Measurements from ENCODE around the gene SLC7A5.

SLC7A5 gene

DNA sequence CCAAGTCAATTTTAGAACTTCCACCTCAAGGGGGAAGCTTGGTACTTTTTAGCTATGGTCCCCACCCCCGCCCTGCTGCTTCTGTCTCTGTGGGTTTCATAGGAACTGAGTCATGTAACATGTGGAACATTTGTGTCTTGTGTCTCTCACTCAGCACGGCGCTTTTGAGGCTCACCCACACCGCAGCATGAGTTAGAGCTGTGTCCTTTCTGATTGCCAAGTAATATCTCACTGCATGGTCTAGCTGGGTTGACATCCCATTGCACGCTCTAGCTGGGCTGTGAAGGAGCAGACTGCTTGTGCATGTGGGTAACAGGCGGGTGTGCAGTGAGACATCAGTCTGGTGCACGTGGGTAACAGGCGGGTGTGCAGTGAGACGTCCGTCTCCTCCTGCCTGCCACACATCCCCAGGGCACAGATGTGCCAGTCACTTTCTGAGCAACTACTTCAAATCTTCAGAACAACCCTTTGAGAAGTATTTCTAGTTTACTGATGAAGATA lies 26.4 kb upstream of the SLC7A5 start:
- TF ChIP-seq POLR2AphosphoS5 (IDR thresholded peaks at IDR 0.05; ENCODE audit: low read depth, low read length) (no peak), TAF1 (IDR thresholded peaks at IDR 0.05; ENCODE audit: borderline replicate concordance, insufficient read depth, low read length) (no peak), SIN3A (IDR thresholded peaks at IDR 0.05; ENCODE audit: borderline replicate concordance, insufficient read depth, low read length) (no peak), FOXP2 (optimal IDR thresholded peaks at IDR 0.05; ENCODE audit: borderline replicate concordance, extremely low read depth, extremely low read length, insufficient read depth) (no peak)
- TF ChIP-seq, protein P1, sequence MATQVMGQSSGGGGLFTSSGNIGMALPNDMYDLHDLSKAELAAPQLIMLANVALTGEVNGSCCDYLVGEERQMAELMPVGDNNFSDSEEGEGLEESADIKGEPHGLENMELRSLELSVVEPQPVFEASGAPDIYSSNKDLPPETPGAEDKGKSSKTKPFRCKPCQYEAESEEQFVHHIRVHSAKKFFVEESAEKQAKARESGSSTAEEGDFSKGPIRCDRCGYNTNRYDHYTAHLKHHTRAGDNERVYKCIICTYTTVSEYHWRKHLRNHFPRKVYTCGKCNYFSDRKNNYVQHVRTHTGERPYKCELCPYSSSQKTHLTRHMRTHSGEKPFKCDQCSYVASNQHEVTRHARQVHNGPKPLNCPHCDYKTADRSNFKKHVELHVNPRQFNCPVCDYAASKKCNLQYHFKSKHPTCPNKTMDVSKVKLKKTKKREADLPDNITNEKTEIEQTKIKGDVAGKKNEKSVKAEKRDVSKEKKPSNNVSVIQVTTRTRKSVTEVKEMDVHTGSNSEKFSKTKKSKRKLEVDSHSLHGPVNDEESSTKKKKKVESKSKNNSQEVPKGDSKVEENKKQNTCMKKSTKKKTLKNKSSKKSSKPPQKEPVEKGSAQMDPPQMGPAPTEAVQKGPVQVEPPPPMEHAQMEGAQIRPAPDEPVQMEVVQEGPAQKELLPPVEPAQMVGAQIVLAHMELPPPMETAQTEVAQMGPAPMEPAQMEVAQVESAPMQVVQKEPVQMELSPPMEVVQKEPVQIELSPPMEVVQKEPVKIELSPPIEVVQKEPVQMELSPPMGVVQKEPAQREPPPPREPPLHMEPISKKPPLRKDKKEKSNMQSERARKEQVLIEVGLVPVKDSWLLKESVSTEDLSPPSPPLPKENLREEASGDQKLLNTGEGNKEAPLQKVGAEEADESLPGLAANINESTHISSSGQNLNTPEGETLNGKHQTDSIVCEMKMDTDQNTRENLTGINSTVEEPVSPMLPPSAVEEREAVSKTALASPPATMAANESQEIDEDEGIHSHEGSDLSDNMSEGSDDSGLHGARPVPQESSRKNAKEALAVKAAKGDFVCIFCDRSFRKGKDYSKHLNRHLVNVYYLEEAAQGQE (IDR thresholded peaks at IDR 0.05; ENCODE audit: insufficient read depth in 1 of 2, low read depth in 2 of 2, low read length in 2 of 2), result no peak

DNA sequence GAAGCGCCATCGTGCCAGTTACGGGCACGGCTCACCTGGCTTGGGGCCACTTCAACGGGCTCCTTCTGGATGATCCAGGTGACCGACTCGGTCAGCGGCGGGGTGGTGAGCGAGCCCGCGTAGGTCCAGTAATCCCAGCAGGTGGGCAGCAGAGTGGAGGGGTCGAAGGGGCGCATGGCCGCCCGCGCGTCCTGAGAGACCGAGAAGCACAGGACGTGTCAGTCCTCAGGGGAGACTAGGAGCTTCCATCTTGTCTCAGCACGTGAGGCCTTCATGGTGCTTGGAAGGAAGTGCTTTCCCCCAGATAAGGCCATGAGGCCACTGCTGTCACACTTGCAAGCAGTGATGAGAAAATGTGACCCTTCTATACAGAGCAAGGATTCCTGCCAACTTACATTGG lies 22.5 kb upstream of the SLC7A5 start:
- TF ChIP-seq, protein P1 (IDR thresholded peaks at IDR 0.05; ENCODE audit: insufficient read depth in 1 of 2, low read depth in 2 of 2, low read length in 2 of 2), result no peak
- no peak for TF ChIP-seq SIN3A (IDR thresholded peaks at IDR 0.05; ENCODE audit: borderline replicate concordance, insufficient read depth, low read length)

DNA sequence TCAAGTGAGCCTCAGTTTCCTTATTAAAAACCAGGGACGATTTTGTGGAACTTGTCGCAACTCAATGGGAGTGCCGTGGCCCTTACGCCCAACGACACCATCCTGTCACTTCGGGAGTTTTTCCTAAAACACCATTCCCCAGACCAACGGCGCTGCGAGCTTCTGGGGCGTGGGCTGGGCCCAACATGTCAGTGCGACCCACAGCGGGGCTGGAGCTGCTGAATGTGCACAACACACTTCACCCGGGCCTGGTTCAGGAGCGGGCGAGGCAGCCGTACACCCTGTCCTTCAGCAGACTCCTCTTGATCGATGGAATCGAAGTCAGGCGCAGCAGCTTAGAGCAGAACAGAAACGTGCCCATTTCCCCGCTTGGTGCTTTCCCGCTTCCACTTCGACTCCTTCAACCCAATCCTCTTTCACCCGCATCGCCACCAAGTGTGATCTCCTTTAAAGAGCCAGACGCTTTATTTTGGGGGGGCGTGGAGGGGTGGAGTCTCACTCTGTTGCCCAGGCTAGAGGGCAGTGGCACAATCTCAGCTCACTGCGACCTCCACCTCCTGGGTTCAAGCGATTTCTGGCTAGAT lies 13.2 kb upstream of the SLC7A5 start:
- TF ChIP-seq POLR2AphosphoS5 (IDR thresholded peaks at IDR 0.05; ENCODE audit: low read depth, low read length), result no peak
- TF ChIP-seq, protein P1 (IDR thresholded peaks at IDR 0.05; ENCODE audit: insufficient read depth in 1 of 2, low read depth in 2 of 2, low read length in 2 of 2), result no peak
- no peak for TF ChIP-seq TAF1 (IDR thresholded peaks at IDR 0.05; ENCODE audit: borderline replicate concordance, insufficient read depth, low read length)
- TF ChIP-seq SIN3A (IDR thresholded peaks at IDR 0.05; ENCODE audit: borderline replicate concordance, insufficient read depth, low read length), result no peak
- TF ChIP-seq FOXP2 (optimal IDR thresholded peaks at IDR 0.05; ENCODE audit: borderline replicate concordance, extremely low read depth, extremely low read length, insufficient read depth), result no peak

DNA sequence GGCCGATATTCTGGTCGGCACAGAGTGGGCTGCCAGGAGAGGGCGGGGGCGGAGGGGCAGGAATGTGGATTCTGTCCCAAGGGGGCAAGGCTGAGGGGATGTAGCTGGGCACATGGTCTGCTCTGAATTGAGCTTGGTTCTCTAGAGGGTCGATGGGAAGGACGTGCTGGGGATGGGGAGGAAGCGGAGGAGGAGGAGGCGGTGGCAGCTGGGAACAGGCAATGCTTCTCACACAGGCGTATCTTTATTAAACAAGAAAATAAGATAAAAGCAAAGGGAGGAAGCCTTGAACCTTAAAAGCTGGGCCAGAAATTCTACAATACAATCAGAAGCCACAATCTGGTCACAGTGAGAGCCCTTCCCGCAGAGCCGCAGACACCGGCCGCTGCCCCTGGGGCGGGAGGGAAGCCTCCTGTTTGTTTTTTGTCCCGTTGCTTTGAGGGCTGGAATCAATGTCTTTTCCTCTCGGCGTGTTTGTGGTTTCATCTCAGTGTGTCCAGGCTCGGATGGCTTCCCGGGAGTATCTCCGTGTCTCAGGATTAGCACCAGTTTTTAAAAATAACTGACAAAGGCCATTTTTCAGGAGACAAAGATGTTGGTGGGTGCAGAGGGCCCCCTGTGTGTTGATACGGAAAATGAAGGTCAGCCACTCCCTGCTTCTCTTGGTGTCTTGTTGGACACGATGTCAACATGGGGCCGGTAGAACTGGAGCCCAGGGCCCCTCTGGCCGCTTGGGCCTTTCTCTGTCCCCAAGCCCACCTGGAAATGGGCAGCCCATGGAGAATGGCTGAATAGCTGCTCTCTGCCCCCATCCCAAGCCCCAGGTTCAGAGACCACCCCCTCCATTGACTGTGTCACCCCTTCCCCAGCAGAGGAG lies 12.3 kb upstream of the SLC7A5 start:
- no peak for TF ChIP-seq TAF1 (IDR thresholded peaks at IDR 0.05; ENCODE audit: borderline replicate concordance, insufficient read depth, low read length)
- TF ChIP-seq, protein P1 (IDR thresholded peaks at IDR 0.05; ENCODE audit: insufficient read depth in 1 of 2, low read depth in 2 of 2, low read length in 2 of 2), result no peak
- no peak for TF ChIP-seq POLR2AphosphoS5 (IDR thresholded peaks at IDR 0.05; ENCODE audit: low read depth, low read length)
- no peak for TF ChIP-seq FOXP2 (optimal IDR thresholded peaks at IDR 0.05; ENCODE audit: borderline replicate concordance, extremely low read depth, extremely low read length, insufficient read depth)
- no peak for TF ChIP-seq SIN3A (IDR thresholded peaks at IDR 0.05; ENCODE audit: borderline replicate concordance, insufficient read depth, low read length)

Data from PFSK-1 (cell line).